GM18505 (cell line): ENCODE results near the gene PRKG1.

Source experiments
- ATAC-seq: cut with Tn5 transposase; IDR thresholded peaks from one replicate; pipeline ENCODE4 v1.9.1; 2021; ENCODE audit not compliant: unreplicated experiment
- POLR2A ChIP-seq: IDR thresholded peaks from 4 replicates; pipeline ENCODE4 v1.6.1; 2011; ENCODE audit warnings: borderline replicate concordance; ENCODE audit not compliant: insufficient read depth, insufficient read length; ENCODE audit errors: extremely low read depth

Gene PRKG1

GRCh38 chr10:51063659-51064535 is 10.4 kb upstream of the PRKG1 start:
- no peak for ATAC-seq
- TF ChIP-seq POLR2A: no peak

DNA sequence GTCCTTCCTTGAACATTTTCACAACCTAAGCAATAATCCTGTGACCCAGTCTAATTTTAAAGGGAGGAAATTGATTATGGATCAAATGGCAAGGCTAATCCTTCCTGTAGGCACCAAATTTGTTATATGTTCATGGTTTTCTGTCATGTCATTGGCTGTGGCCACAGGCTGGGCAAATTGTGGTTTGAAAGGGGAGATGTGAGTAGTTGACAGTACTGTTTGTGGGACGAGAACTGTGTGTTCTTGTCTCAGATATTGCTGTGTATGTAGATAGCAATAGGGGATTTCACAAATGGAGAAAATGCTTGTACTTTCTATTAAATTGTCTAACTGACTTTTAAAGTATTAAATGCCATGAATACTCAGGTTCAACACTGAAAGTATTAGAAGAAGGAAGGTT is 8.1 kb upstream of the PRKG1 start:
- no peak for ATAC-seq
- TF ChIP-seq POLR2A: no peak

- ATAC-seq: no peak
Measured at GRCh38 chr10:51072210-51072609, 2.1 kb upstream of the PRKG1 start.

DNA sequence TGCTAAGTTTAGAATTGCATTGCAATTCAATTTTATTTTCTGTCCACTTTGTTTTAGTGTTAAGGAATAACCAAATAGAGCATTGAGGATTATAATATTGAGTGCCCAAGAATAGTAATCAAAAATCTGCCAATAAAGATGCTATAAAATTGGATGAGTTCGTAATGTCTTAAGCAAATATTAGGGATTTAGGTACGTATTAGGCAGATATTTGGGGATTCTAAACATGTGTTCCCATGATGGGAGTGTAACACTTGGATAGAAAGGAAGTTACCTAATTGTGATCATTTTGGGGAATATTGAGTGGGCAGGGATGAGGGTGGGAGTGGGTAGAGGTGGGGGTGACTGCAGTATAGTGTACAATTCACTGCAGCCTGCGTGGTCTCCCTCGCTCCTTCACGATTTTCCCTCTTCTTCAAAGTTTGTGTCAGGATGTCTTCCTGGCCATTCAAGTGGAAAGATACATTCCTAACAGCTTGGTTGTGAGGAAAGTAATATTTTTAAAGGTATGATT is 1.3 kb upstream of the PRKG1 start:
- TF ChIP-seq POLR2A: no peak
- no peak for ATAC-seq

More at GRCh38 chr10:51072210-51072609, 2.1 kb upstream of the PRKG1 start:
- TF ChIP-seq POLR2A: no peak

GRCh38 chr10:51073453-51074237 is 642 bp upstream of the PRKG1 start:
- TF ChIP-seq POLR2A: no peak
- peak; percentile 22 for ATAC-seq

GRCh38 chr10:51075043-51075872 is 971 bp downstream of the PRKG1 start:
- no peak for TF ChIP-seq POLR2A
- no peak for ATAC-seq

GRCh38 chr10:51075873-51076229 is 1.6 kb downstream of the PRKG1 start:
- no peak for TF ChIP-seq POLR2A
- ATAC-seq: no peak

- no peak for ATAC-seq
- no peak for TF ChIP-seq POLR2A
Measured at GRCh38 chr10:51076299-51076841, 2.1 kb downstream of the PRKG1 start.

GRCh38 chr10:51077074-51077473 is 2.8 kb downstream of the PRKG1 start:
- TF ChIP-seq POLR2A: no peak
- ATAC-seq: no peak

DNA sequence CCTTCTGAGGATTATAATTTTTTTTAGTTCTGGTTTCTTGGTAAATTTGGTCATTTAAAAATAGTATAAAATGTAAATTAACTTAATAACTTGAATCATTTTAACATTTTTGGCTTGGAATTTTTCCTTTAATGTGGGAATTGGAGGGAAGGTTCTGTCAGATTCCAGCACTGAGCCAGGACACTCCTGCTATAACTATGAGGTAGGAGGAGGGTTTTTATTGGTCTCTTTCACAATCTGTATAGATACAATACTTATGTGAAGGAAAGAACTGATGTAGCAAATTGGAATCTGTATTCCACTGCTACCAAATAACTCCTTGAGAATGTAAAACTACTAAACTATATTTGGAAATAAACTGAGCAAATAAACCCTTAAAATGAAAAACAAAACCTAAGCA is 3.2 kb downstream of the PRKG1 start:
- no peak for TF ChIP-seq POLR2A
- no peak for ATAC-seq

- no peak for TF ChIP-seq POLR2A
- ATAC-seq: no peak
Measured at GRCh38 chr10:51079331-51079730, 5.0 kb downstream of the PRKG1 start.

DNA sequence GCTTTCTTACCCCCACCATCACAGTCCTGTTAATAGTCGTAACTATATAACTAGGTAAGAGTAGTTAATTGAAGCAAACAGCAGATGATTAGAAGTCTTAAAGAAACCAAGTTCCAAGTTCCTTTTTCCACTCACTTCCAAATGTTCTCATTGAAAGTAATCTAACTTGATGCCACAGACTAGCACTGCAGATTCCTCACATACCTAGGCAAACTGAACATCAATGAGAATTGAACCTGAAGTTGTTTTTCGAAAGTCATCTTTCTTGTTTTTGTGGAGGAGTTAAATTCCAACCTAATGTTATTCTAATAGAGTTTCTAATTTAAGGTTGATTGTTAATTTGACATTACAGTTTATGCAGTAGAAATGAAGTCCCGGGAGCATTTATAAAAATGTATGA is 5.5 kb downstream of the PRKG1 start:
- no peak for ATAC-seq
- no peak for TF ChIP-seq POLR2A
